Esophagus mucosa (tissue), 1 donor: ENCODE data around the gene VGF. TPM values are rescaled to one million over a fixed set of nuclear protein-coding genes. Genes with fewer than 3 reads are reported as not detected.
"Not testable (repeated sequence)": the region's sequence is repeated elsewhere in the genome, so short reads cannot be mapped to it uniquely, and the experiment has no call there.

Experiments used
- ATAC-seq: fragments of 200-7000 bp; cut with Tn5 transposase; one replicate; pipeline ENCODE4 v1.9.1; 2020
- total RNA-seq: library from RNA; stranded (reverse); gene quantifications from one replicate; pipeline ENCODE4 v1.2.4, GENCODE V29; 2023
- donor health status: DM: yes; HTN: yes; CAD: no.

Gene VGF
- total RNA-seq, 1 donor from 2014 or later: not detected

DNA sequence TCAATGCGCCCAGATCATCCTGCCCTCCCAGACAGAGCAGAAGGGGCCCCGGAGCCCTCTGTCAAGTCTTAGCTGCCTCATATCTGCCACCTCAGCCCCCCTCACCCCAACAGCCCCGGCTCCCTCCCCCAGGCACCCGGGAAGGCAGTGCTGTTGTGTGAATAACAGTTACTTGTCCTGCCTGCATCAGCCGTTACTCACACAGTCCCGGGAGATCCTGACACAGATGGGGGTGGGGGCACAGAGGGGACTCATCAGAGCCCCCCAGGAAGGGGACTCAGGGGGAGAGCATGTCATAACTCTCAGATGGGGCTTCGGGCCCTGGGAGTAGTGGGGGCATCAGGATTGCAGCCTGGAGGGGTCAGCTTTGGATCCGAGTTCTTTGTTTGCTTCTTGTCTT is 50.9 kb downstream of the VGF start:
- ATAC-seq: peak; percentile 7

GRCh38 chr7:101113836-101114235 is 51.5 kb downstream of the VGF start:
- no peak for ATAC-seq

- not testable (repeated sequence) for ATAC-seq
Observed at GRCh38 chr7:101113140-101113539, 52.2 kb downstream of the VGF start.

Other genes with a start within 250 kb of the VGF start
- 0.16 TPM for gene MUC3A, start 216.0 kb downstream of the VGF start, total RNA-seq
- 0.16 TPM for gene MUC12, start 196.0 kb downstream of the VGF start, total RNA-seq
- gene MUC17, start 145.5 kb downstream of the VGF start, total RNA-seq: not detected
- gene TRIM56, start 80.1 kb downstream of the VGF start, total RNA-seq: 14.3 TPM
- gene SERPINE1, start 38.5 kb downstream of the VGF start, total RNA-seq: 5.3 TPM
- gene AP1S1, start 11.1 kb downstream of the VGF start, total RNA-seq: 60.4 TPM
- not detected for gene NAT16, start 14.7 kb upstream of the VGF start, total RNA-seq
- gene MOGAT3, start 35.5 kb upstream of the VGF start, total RNA-seq: not detected
- 10.6 TPM for gene PLOD3, start 52.0 kb upstream of the VGF start, total RNA-seq
- 53.8 TPM for gene ZNHIT1, start 52.6 kb upstream of the VGF start, total RNA-seq
- gene CLDN15, start 72.2 kb upstream of the VGF start, total RNA-seq: 2.9 TPM
- gene FIS1, start 79.5 kb upstream of the VGF start, total RNA-seq: 143 TPM
- 10.4 TPM for gene IFT22, start 156.2 kb upstream of the VGF start, total RNA-seq
- not detected for gene COL26A1, start 197.3 kb upstream of the VGF start, total RNA-seq